H1 (cell line): Measurements from ENCODE around the gene CD44. TPM values are rescaled to one million over a fixed set of nuclear protein-coding genes. Genes with fewer than 3 reads are reported as not detected.

Experiments
- CTCF ChIA-PET: fragments of 300-600 bp; sonication (Branson Sonifier 250); formaldehyde crosslinking; loops from one replicate; lab custom pipeline; 2021; ENCODE audit not compliant: partially characterized antibody; lab: Charles Lee
- POLR2A ChIA-PET: fragments of 300-600 bp; sonication (Branson Sonifier 250); formaldehyde crosslinking; loops from one replicate; lab custom pipeline; 2021; ENCODE audit warnings: inconsistent platforms; ENCODE audit not compliant: partially characterized antibody; lab: Charles Lee
- DNase-seq, 2 experiments: peaks; one replicate each; pipeline versions ENCODE4 v3.0.0 to v3.0.0-alpha.2; 2010 to 2022; ENCODE audit warnings: low spot score in 2 of 2, low read depth in 1 of 2, mixed read lengths in 1 of 2
- FAIRE-seq: peaks from 2 replicates; lab custom pipeline; 2011; peaks lifted over from hg19 to GRCh38; lab: Jason Lieb, UNC
- H2AFZ ChIP-seq: 2 replicates; pipeline ENCODE4 v1.8.1; 2012; ENCODE audit warnings: low read length, inconsistent platforms
- H2AK5ac ChIP-seq: 2 replicates; pipeline ENCODE4 v1.6.1; 2013; ENCODE audit warnings: low read depth, low read length
- H2BK120ac ChIP-seq: replicated peaks from 2 replicates; pipeline ENCODE3; 2013; ENCODE audit warnings: low read depth, low read length, inconsistent platforms
- H2BK12ac ChIP-seq: 2 replicates; pipeline ENCODE4 v1.6.1; 2013; ENCODE audit warnings: low read depth, low read length
- H2BK15ac ChIP-seq: 2 replicates; pipeline ENCODE4 v1.6.1; 2013; ENCODE audit warnings: low read length
- H2BK20ac ChIP-seq: 2 replicates; pipeline ENCODE4 v1.6.1; 2013; ENCODE audit warnings: low read length
- H2BK5ac ChIP-seq: 2 replicates; pipeline ENCODE4 v1.6.1; 2013; ENCODE audit warnings: low read depth, low read length
- H3K14ac ChIP-seq: 2 replicates; pipeline ENCODE4 v1.6.1; 2013; ENCODE audit warnings: inconsistent platforms; ENCODE audit not compliant: insufficient read length
- H3K18ac ChIP-seq: 2 replicates; pipeline ENCODE4 v1.6.1; 2013; ENCODE audit warnings: low read length; ENCODE audit errors: extremely low read depth
- H3K23ac ChIP-seq: 2 replicates; pipeline ENCODE4 v1.6.1; 2013; ENCODE audit warnings: inconsistent platforms; ENCODE audit not compliant: insufficient read length
- H3K23me2 ChIP-seq: 2 replicates; pipeline ENCODE4 v1.6.1; 2013; ENCODE audit warnings: low read depth, low read length
- H3K27ac ChIP-seq: 2 replicates; pipeline ENCODE4 v1.6.1; 2011; ENCODE audit warnings: low read depth, low read length, inconsistent platforms
- H3K27me3 ChIP-seq, 4 experiments: replicated peaks in 1 of 4; 1 replicate in 1 of 4; 2 replicates in 3 of 4; pipeline versions ENCODE4 v1.6.1 to v1.8.1; 2011 to 2013; ENCODE audit warnings: low read length in 3 of 4, mild to moderate bottlenecking in 3 of 4, inconsistent platforms in 2 of 4, mixed read lengths in 2 of 4, moderate library complexity in 1 of 4; ENCODE audit not compliant: control insufficient read depth in 3 of 4, insufficient read depth in 3 of 4; ENCODE audit errors: extremely low read depth in 1 of 4
- H3K36me3 ChIP-seq, 4 experiments: 2 replicates each; pipeline versions ENCODE4 v1.6.1 to v1.8.1; 2011 to 2013; ENCODE audit warnings: mild to moderate bottlenecking in 4 of 4, low read length in 3 of 4, moderate library complexity in 2 of 4, control low read depth in 1 of 4, inconsistent platforms in 1 of 4; ENCODE audit not compliant: insufficient read depth in 4 of 4, control insufficient read depth in 2 of 4
- H3K4ac ChIP-seq: replicated peaks from 2 replicates; pipeline ENCODE3; 2013; ENCODE audit warnings: low read length, low read depth, mixed read lengths, inconsistent platforms; ENCODE audit not compliant: insufficient read length
- H3K4me1 ChIP-seq, 4 experiments: replicated peaks in 1 of 4; 1 replicate in 1 of 4; 2 replicates in 3 of 4; pipeline versions ENCODE4 v1.6.1 to v1.8.1; 2011 to 2013; ENCODE audit warnings: low read length in 3 of 4, inconsistent platforms in 2 of 4, mixed read lengths in 1 of 4; ENCODE audit not compliant: insufficient read depth in 4 of 4, control insufficient read depth in 3 of 4
- H3K4me2 ChIP-seq, 2 experiments: 2 replicates each; pipeline versions ENCODE4 v1.6.1 to v1.8.1; 2011 to 2013; ENCODE audit warnings: low read depth in 2 of 2, low read length in 2 of 2, control low read depth in 1 of 2, inconsistent platforms in 1 of 2, mild to moderate bottlenecking in 1 of 2; ENCODE audit not compliant: insufficient read depth in 1 of 2
- H3K4me3 ChIP-seq, 4 experiments: fragments of 200-600, 300-600 bp in 1 of 4; sonication (generic), shearing (Covaris generic), sonication (Bioruptor Twin) in 1 of 4; 2 replicates each; pipeline versions ENCODE4 v1.5.1 to v1.8.1; 2011 to 2016; ENCODE audit warnings: low read length in 4 of 4, low read depth in 3 of 4, control low read depth in 2 of 4, inconsistent platforms in 2 of 4, mild to moderate bottlenecking in 2 of 4, mixed read lengths in 1 of 4, moderate library complexity in 1 of 4; ENCODE audit not compliant: insufficient read depth in 2 of 4; ENCODE audit errors: extremely low read depth in 1 of 4
- H3K56ac ChIP-seq: replicated peaks from 2 replicates; pipeline ENCODE3; 2013; ENCODE audit warnings: low read depth, mild to moderate bottlenecking, mixed read lengths, low read length, inconsistent platforms; ENCODE audit not compliant: insufficient read length
- H3K79me1 ChIP-seq: 2 replicates; pipeline ENCODE4 v1.6.1; 2013; ENCODE audit warnings: low read depth, low read length, control low read depth
- H3K79me2 ChIP-seq, 2 experiments: 2 replicates each; pipeline versions ENCODE4 v1.6.1 to v1.8.1; 2012 to 2013; ENCODE audit warnings: low read length in 2 of 2, mild to moderate bottlenecking in 2 of 2, inconsistent platforms in 1 of 2; ENCODE audit not compliant: insufficient read depth in 2 of 2, control insufficient read depth in 1 of 2
- H3K9ac ChIP-seq, 4 experiments: replicated peaks in 1 of 4; 1 replicate in 1 of 4; 2 replicates in 3 of 4; pipeline versions ENCODE4 v1.6.1 to v1.8.1; 2011 to 2013; ENCODE audit warnings: low read depth in 3 of 4, low read length in 3 of 4, control low read depth in 2 of 4, mild to moderate bottlenecking in 2 of 4, moderate library complexity in 2 of 4, inconsistent platforms in 1 of 4; ENCODE audit errors: extremely low read depth in 1 of 4
- H3K9me3 ChIP-seq, 2 experiments: 2 replicates each; pipeline versions ENCODE4 v1.6.1 to v1.8.1; 2012 to 2013; ENCODE audit warnings: mild to moderate bottlenecking in 2 of 2, moderate library complexity in 2 of 2, control low read depth in 1 of 2, inconsistent platforms in 1 of 2, low read depth in 1 of 2, low read length in 1 of 2, mixed read lengths in 1 of 2; ENCODE audit not compliant: insufficient read depth in 2 of 2
- H4K20me1 ChIP-seq, 2 experiments: replicated peaks in 1 of 2; 2 replicates each; pipeline versions ENCODE3 to v1.8.1; 2011 to 2013; ENCODE audit warnings: inconsistent platforms in 2 of 2, low read length in 2 of 2, mild to moderate bottlenecking in 1 of 2; ENCODE audit not compliant: insufficient read depth in 2 of 2, control insufficient read depth in 1 of 2
- H4K5ac ChIP-seq: 2 replicates; pipeline ENCODE4 v1.6.1; 2013; ENCODE audit warnings: low read length, low read depth, mixed read lengths, inconsistent platforms; ENCODE audit not compliant: insufficient read length
- H4K8ac ChIP-seq: 2 replicates; pipeline ENCODE4 v1.8.0; 2013; ENCODE audit warnings: mild to moderate bottlenecking, moderate library complexity, low read length, inconsistent platforms; ENCODE audit not compliant: insufficient read depth; ENCODE audit errors: extremely low read depth
- H4K91ac ChIP-seq: replicated peaks from 2 replicates; pipeline ENCODE3; 2013; ENCODE audit warnings: low read length, mixed read lengths, inconsistent platforms; ENCODE audit not compliant: insufficient read length
- CHD1 ChIP-seq: IDR thresholded peaks from 2 replicates; pipeline ENCODE4 v1.6.1; 2012; ENCODE audit warnings: low read depth, low read length, improper control_type of control experiment
- CHD2 ChIP-seq: IDR thresholded peaks from 2 replicates; pipeline ENCODE4 v1.6.1; 2012; ENCODE audit warnings: low read length, improper control_type of control experiment
- CTBP2 ChIP-seq: IDR thresholded peaks from 2 replicates; pipeline ENCODE4 v1.7.0; 2011; ENCODE audit warnings: borderline replicate concordance, mild to moderate bottlenecking, moderate library complexity, mixed read lengths, low read length; ENCODE audit not compliant: insufficient read depth, insufficient read length
- JUN ChIP-seq: IDR thresholded peaks from 2 replicates; pipeline ENCODE4 v1.6.1; 2011; ENCODE audit warnings: low read depth, mild to moderate bottlenecking, improper control_type of control experiment, low read length
- KDM4A ChIP-seq: IDR thresholded peaks from one replicate; pipeline ENCODE4 v1.7.1; 2012; ENCODE audit warnings: low read depth, mild to moderate bottlenecking, moderate library complexity, low read length, inconsistent platforms; ENCODE audit not compliant: severe bottlenecking
- MAFK ChIP-seq: IDR thresholded peaks from 2 replicates; pipeline ENCODE4 v1.6.1; 2012; ENCODE audit warnings: low read depth, mild to moderate bottlenecking, improper control_type of control experiment, low read length
- POLR2A ChIP-seq, 2 experiments: IDR thresholded peaks; 1 replicate in 1 of 2; 2 replicates in 1 of 2; pipeline ENCODE4 v1.6.1; 2011; ENCODE audit warnings: low read depth in 2 of 2, low read length in 2 of 2, mild to moderate bottlenecking in 2 of 2; ENCODE audit errors: control extremely low read depth in 1 of 2
- POLR2AphosphoS5 ChIP-seq: IDR thresholded peaks from 2 replicates; pipeline ENCODE4 v1.6.1; 2011; ENCODE audit warnings: low read depth, low read length
- SP1 ChIP-seq: IDR thresholded peaks from 2 replicates; pipeline ENCODE4 v1.6.1; 2011; ENCODE audit warnings: low read depth, low read length
- TCF12 ChIP-seq: IDR thresholded peaks from 2 replicates; pipeline ENCODE4 v1.6.1; 2011; ENCODE audit warnings: low read depth, mild to moderate bottlenecking, low read length
- WGBS, 2 experiments: shearing (Covaris generic) in 1 of 2; methylation state at CpG; one replicate each; pipeline versions ENCODE4 v1.1.6 to v1.1.7; 2013 to 2015; ENCODE audit warnings: low lambda C conversion rate in 2 of 2, mixed read lengths in 2 of 2, inconsistent platforms in 1 of 2, low coverage in 1 of 2, missing lambda C conversion rate in 1 of 2; ENCODE audit not compliant: insufficient replicate concordance in 2 of 2, insufficient coverage in 1 of 2, insufficient read length in 1 of 2; ENCODE audit errors: extremely low coverage in 1 of 2, missing lambda C conversion rate in 1 of 2; 5-methylcytosine and 5-hydroxymethylcytosine counted together
- polyA plus RNA-seq, 7 experiments: library from polyadenylated mRNA; depleted of rRNA in 3 of 7; stranded (reverse) in 5 of 7; unstranded in 2 of 7; fragments of >200 nt in 5 of 7; fragments of 200-250 nt in 2 of 7; gene quantifications; 1 replicate in 5 of 7; 2 replicates in 1 of 7; 4 replicates in 1 of 7; pipeline versions ENCODE4 v1.2.1 to v1.2.3, GENCODE V29; 2011 to 2013; ENCODE audit warnings: missing spikeins in 2 of 7, mixed read lengths in 2 of 7
- total RNA-seq: library from RNA; stranded (reverse); fragmentation: NEBNext Ultra II Directional; extraction: Animal tissue kit (Norgen Biotek cat#: 25700); gene quantifications from 2 replicates; pipeline ENCODE4 v1.2.1, GENCODE V29; 2021
- TF ChIP-seq, protein P1 (sequence below): IDR thresholded peaks from 2 replicates; pipeline ENCODE4 v1.6.1; 2012; ENCODE audit warnings: low read length, inconsistent platforms
- TF ChIP-seq, protein P2 (sequence below): IDR thresholded peaks from 2 replicates; pipeline ENCODE4 v1.6.1; 2011; ENCODE audit warnings: low read depth, mild to moderate bottlenecking, low read length; ENCODE audit not compliant: insufficient read depth
- TF ChIP-seq, protein P3 (sequence below): IDR thresholded peaks from 2 replicates; pipeline ENCODE4 v1.6.1; 2012; ENCODE audit warnings: inconsistent platforms

Gene CD44
- total and polyA plus RNA-seq, 2 of the 8 experiments (the other 6 are each of a cell fraction or from before 2014, with no cell fraction given): 11.8 to 13.7 TPM

DNA sequence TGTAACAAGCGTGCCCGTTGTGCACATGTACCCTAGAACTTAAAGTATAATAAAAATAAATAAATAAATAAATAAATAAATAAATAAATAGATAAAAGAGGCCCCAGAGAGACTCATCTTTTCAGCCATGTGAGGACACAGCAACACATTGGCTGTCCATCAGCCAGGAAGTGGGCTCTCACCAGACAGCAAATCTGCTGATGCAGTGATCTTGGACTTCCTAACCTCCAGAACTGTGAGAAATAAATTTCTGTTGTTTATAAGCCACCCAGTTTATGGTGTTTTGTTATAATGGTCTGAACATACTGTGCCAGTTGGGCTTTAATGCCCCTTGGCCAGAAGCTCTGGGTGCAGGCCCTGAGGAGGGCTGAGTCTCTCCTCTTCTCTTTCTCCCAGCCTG, 42.2 kb upstream of the CD44 start:
- ChIA-PET POLR2A (no interaction called here), CTCF (no interaction called here)
- Histone ChIP-seq H2BK20ac (no peak overlapping the region), H2BK12ac (no peak overlapping the region), H4K8ac (no peak overlapping the region), H3K9ac (no peak overlapping the region), H3K36me3 (no peaks in the 10 kb centered on the region), H3K9me3 (no peaks in the 10 kb centered on the region), H3K18ac (no peak overlapping the region), H2AFZ (no peak overlapping the region), H3K79me2 (no peaks in the 10 kb centered on the region), H2AK5ac (no peak overlapping the region), H3K4ac (no peak overlapping the region), H2BK120ac (no peak overlapping the region), H3K27ac (no peak overlapping the region), H2BK15ac (no peak overlapping the region), H3K4me3 (no peak overlapping the region), H4K91ac (no peak overlapping the region), H3K4me1 (no peaks in the 10 kb centered on the region), H3K23me2 (no peaks in the 10 kb centered on the region), H3K56ac (no peak overlapping the region), H3K27me3 (no peaks in the 10 kb centered on the region), H4K5ac (no peak overlapping the region), H4K20me1 (no peaks in the 10 kb centered on the region), H3K79me1 (no peaks in the 10 kb centered on the region), H2BK5ac (no peak overlapping the region), H3K4me2 (no peak overlapping the region), H3K14ac (no peak overlapping the region), H3K23ac (no peak overlapping the region)
- 74% methylated on average over 2 of the region's 2 CpGs; no CpG with 5 or more reads in 1 of the 2 experiments for WGBS, 2 experiments
- FAIRE-seq (no peak), DNase-seq (no peak)
- TF ChIP-seq TCF12 (no peak), CHD1 (no peak), MAFK (no peak), KDM4A (no peak), JUN (no peak), POLR2A (IDR thresholded peaks at IDR 0.05; ENCODE audit: control extremely low read depth in 1 of 2, low read depth in 2 of 2, low read length in 2 of 2) (no peak), CTBP2 (no peak), SP1 (no peak), POLR2AphosphoS5 (no peak), CHD2 (no peak)
- TF ChIP-seq, protein P1, sequence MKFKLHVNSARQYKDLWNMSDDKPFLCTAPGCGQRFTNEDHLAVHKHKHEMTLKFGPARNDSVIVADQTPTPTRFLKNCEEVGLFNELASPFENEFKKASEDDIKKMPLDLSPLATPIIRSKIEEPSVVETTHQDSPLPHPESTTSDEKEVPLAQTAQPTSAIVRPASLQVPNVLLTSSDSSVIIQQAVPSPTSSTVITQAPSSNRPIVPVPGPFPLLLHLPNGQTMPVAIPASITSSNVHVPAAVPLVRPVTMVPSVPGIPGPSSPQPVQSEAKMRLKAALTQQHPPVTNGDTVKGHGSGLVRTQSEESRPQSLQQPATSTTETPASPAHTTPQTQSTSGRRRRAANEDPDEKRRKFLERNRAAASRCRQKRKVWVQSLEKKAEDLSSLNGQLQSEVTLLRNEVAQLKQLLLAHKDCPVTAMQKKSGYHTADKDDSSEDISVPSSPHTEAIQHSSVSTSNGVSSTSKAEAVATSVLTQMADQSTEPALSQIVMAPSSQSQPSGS: no peak
- TF ChIP-seq, protein P2, sequence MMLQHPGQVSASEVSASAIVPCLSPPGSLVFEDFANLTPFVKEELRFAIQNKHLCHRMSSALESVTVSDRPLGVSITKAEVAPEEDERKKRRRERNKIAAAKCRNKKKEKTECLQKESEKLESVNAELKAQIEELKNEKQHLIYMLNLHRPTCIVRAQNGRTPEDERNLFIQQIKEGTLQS: no peak
- TF ChIP-seq, protein P3, sequence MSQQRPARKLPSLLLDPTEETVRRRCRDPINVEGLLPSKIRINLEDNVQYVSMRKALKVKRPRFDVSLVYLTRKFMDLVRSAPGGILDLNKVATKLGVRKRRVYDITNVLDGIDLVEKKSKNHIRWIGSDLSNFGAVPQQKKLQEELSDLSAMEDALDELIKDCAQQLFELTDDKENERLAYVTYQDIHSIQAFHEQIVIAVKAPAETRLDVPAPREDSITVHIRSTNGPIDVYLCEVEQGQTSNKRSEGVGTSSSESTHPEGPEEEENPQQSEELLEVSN: no peak
